Caki2 (cell line): ENCODE results near the gene ORM1. TPM values are rescaled to one million over a fixed set of nuclear protein-coding genes. Genes with fewer than 3 reads are reported as not detected.

ENCODE experiments used
- DNase-seq: peaks from one replicate; pipeline ENCODE4 v3.0.0-alpha.2; 2015; ENCODE audit warnings: low read depth
- in situ Hi-C: cut with HindIII; loops from 2 replicates; pipeline ENCODE4 v1.10.0; 2016; ENCODE audit warnings: low sequenced_read_pairs, low pct_unique_long_range_greater_than_20kb, mixed read lengths
- total RNA-seq: library from RNA; depleted of rRNA; stranded (reverse); fragments of >200 nt; shearing (Covaris generic); gene quantifications from 2 replicates; pipeline ENCODE4 v1.2.3, GENCODE V29; 2014; ENCODE audit warnings: low replicate concordance; rRNA removed

ORM1 gene
- total RNA-seq, 1 experiment from 2014 or later, result not detected

GRCh38 chr9:114367772-114368569 lies 45.1 kb downstream of the ORM1 start:
- in situ Hi-C loops, result no loop called here
- no peak for DNase-seq

- in situ Hi-C loops, result no loop called here
- no peak for DNase-seq
Measured at GRCh38 chr9:114369216-114370130, 46.6 kb downstream of the ORM1 start.

DNA sequence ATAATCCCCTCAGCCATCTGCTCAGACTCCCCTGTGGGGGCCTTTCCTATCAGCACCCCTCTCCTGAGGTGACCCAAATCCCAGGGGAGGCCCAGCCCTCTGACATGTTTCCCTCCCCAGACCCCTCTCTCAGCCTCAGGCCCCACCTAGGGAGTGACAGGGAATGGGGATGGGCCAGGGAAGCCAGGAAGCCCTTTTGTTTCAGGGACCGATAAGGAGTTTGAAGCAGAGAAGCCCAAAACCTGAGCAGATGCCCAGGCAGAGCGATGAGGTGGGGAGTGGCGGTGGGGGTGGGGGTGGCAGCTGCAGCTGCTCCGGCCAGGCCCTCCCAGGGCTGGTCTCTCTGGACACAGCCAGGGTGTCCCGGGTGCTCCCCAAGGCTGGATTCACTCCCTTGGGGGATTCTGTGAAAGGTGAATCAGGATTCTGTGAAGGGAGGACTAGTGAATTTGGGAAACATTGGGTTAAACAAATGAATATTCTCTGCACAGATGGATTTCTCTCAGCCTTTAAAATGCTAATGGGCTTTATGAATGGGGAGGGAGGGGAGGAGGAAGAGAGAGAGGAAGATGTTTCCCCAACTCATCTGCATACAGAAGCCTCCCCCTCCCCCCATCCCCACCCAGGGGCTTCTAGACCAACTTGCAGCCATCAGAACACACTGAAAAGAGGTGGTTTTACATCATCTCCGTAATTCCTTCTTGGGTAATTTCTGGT lies 47.5 kb downstream of the ORM1 start:
- in situ Hi-C loops, result no loop called here
- no peak for DNase-seq

- in situ Hi-C loops, result no loop called here
- no peak for DNase-seq
Measured at GRCh38 chr9:114370968-114371320, 48.0 kb downstream of the ORM1 start.

DNA sequence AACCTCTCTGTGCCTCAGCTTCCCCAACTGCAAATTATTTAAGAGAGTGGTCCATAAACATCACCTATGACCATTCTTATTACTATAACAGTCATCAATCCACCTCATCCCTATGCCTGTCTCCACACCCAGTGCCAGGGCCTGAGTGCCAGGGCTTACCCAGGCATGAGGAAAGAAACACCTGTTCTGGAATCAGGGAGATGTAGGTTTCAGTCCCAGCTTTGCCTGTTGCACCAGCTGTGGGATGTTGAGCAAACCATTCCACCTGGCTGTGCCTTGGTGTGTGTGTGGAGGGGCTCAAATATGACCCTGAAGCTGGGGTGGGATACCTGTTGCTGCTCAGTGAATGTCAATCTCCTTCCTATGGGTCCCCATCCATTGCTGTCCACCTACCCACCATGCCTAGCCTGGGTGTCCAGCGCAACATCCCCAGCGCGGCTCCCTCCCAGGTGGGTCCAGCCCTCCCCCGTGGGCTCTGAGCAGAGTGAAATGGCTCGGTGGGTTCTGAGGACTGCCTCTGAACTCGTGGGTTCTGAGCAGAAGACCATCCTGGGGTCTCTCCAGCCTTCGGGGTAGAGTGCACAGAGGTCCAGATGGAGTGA lies 48.5 kb downstream of the ORM1 start:
- DNase-seq, result no peak
- in situ Hi-C loops, result no loop called here

DNA sequence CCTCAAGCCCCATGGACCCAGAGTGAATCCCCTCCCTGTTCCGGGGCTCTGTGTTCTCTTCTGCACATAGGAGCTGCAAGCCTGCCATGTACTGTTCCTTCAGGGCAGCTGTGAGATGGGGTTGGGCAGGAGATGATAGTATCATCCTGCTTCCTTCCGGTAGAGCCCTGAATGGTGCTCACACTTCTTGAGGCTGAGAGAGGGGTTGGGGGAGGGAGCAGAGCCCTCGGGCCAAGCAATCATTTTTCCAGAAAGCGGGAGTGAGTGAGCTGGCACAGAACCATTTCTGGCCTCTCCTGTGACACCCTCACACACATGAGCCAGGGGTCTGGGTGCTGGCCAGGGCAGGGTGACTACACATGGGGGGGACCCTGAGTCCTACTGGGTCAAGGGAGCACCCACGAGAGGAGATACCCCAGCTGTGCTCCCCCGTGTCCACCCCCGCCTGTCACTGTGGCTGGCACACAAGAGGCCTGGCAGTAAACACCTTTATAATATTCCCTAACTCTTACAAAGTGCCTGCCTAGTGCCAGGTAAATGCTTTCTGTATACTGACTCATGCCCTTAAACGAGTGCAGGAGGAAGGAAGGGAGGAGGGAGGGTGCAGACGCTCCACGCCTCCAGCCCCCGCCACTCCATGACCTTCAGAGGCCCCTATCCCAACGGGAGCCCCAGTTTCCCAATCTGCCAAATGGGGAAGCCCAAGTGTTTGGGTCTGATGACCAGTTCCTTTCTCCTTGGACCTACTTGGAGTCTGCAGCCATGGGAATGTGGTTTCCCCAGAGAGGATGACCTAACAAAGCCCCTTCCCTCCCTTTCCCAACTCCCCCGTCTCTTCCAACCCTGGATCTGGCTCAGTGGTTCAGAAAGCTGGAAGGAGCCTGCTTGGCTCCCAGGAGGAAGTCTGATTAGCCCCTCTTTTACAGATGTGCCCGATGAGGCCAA lies 49.3 kb downstream of the ORM1 start:
- peak; percentile 32 for DNase-seq

DNA sequence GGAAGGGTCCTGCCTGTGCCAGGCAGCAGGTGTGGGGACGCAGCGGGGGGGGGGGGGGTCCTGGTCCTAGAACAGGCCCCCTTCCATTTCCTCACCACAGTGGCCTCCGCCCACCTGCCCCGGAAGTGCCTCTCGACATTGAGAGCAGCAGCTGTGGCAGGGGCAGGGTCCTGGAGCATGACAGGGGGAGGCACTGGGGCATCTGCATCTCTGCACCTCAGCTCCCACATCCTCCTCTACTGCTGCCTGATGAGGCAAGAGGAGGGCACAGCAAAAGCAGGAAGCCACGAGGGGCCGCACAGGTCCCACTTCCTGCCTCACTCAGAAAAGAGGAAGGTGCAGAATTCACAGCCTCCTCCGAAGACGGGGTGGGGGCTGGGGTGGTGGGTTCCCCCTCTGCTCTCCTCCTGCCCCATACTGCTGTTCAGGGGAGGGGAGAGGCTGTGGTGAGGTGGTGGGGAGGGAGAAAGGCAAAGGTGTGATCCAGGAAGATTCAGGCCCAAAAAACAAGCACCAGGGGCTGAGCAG lies 50.1 kb downstream of the ORM1 start:
- in situ Hi-C loops, result no loop called here
- no peak for DNase-seq

More for the DNA sequence above, 49.3 kb downstream of the ORM1 start:
- in situ Hi-C loops, result no loop called here

DNA sequence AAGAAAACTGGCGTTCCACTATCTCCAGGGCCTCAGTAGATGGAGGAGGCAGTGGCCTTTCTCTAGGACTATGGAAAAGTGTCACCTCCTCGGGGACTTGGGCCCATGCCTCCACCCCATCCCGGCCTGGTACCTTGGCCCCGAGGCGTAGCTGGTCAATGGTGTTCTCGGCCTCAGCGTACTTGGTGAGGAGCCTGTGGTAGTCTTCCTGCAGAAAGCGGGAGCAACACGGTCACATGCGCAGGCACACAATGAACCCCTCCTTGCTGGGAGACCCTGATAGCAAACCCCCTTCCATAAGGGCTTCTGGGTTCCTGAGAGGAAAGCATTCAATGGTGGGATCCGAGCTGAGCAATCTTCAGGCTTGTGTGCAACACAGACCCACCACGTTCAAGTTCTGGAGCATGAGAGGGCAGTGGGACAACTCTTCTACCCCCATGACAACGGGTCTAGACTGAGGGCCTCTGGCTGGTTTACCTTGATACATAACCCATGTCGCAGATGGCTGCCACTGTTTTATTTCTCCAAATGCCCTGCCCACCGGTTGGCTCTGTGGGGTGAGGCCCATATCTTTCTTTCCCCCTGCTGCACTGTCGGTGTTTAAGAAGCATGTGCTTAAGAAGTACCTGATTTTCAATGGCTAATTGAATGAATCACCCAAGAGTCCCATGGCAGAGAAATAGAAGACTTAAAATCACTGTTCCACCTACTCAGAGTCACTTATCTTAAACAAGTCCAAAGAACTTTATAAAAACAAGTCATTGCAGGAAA lies 51.2 kb downstream of the ORM1 start:
- in situ Hi-C loops, result no loop called here
- DNase-seq, result no peak

- no peak for DNase-seq
- in situ Hi-C loops, result no loop called here
Measured at GRCh38 chr9:114374936-114375335, 52.0 kb downstream of the ORM1 start.

- in situ Hi-C loops, result no loop called here
- DNase-seq, result no peak
Measured at GRCh38 chr9:114375386-114376175, 52.7 kb downstream of the ORM1 start.

Other genes starting within 250 kb of the ORM1 start
- 16.7 and 19.8 TPM in 2 replicates for gene AMBP, start 244.8 kb upstream of the ORM1 start, total RNA-seq
- 15.8 and 19.3 TPM in 2 replicates for gene KIF12, start 223.8 kb upstream of the ORM1 start, total RNA-seq
- gene COL27A1, start 167.6 kb upstream of the ORM1 start, total RNA-seq, result 3.1 and 3.4 TPM in 2 replicates
- gene ORM2, start 6.8 kb downstream of the ORM1 start, total RNA-seq, result not detected in 2 replicates
- 3.4 and 6.3 TPM in 2 replicates for gene AKNA, start 64.9 kb downstream of the ORM1 start, total RNA-seq
- gene WHRN, start 182.4 kb downstream of the ORM1 start, total RNA-seq, result 3.9 and 6.6 TPM in 2 replicates